ENCODE results near the gene B3GLCT.

GRCh38 chr13:31322702-31323405 is 123.1 kb downstream of the B3GLCT start:
- TF ChIP-seq POLR2A (IDR thresholded peaks at IDR 0.05) (no peak), CTCF (IDR thresholded peaks at IDR 0.05) (no peak), POLR2AphosphoS5 (IDR thresholded peaks at IDR 0.05) (no peak), EP300 (IDR thresholded peaks at IDR 0.05; ENCODE audit: low read depth) (no peak)
